Cortex of kidney (tissue), 1 donor: ENCODE results near the gene CMTM4.
"Not testable (repeated sequence)": the region's sequence is repeated elsewhere in the genome, so short reads cannot be mapped to it uniquely, and the experiment has no call there.

Experiments
- DNase-seq: peaks from one replicate; lab custom pipeline; 2025; lab: John Stamatoyannopoulos, UW

Gene CMTM4

GRCh38 chr16:66616169-66616568 lies 80.4 kb downstream of the CMTM4 start:
- no peak for DNase-seq

GRCh38 chr16:66614161-66614802 lies 82.3 kb downstream of the CMTM4 start:
- DNase-seq: no peak

- DNase-seq: no peak
Observed at GRCh38 chr16:66612422-66612821, 84.1 kb downstream of the CMTM4 start.

GRCh38 chr16:66611911-66612310 lies 84.6 kb downstream of the CMTM4 start:
- not testable (repeated sequence) for DNase-seq

- no peak for DNase-seq
Observed at GRCh38 chr16:66610111-66610820, 86.3 kb downstream of the CMTM4 start.

- no peak for DNase-seq
Observed at GRCh38 chr16:66609139-66609510, 87.4 kb downstream of the CMTM4 start.

GRCh38 chr16:66608241-66609138 lies 88.1 kb downstream of the CMTM4 start:
- no peak for DNase-seq

GRCh38 chr16:66605979-66606751 lies 90.4 kb downstream of the CMTM4 start:
- no peak for DNase-seq

- no peak for DNase-seq
Observed at GRCh38 chr16:66605177-66605978, 91.2 kb downstream of the CMTM4 start.

GRCh38 chr16:66604376-66605176 lies 92.0 kb downstream of the CMTM4 start, which contains the start of gene CMTM3:
Gene CMTM3, plus strand, starts transcription at chr16:66604704. Its CDS starts 102 bp downstream, at chr16:66604806.
- no peak for DNase-seq

GRCh38 chr16:66603537-66604375 lies 92.8 kb downstream of the CMTM4 start:
- DNase-seq: no peak

- no peak for DNase-seq
Observed at GRCh38 chr16:66601471-66601870, 95.1 kb downstream of the CMTM4 start.

- no peak for DNase-seq
Observed at GRCh38 chr16:66600477-66600876, 96.1 kb downstream of the CMTM4 start.

GRCh38 chr16:66599726-66600125 lies 96.8 kb downstream of the CMTM4 start:
- DNase-seq: no peak

- no peak for DNase-seq
Observed at GRCh38 chr16:66598111-66598510, 98.4 kb downstream of the CMTM4 start.

- DNase-seq: no peak
Observed at GRCh38 chr16:66596986-66597848, 99.3 kb downstream of the CMTM4 start.

- DNase-seq: not testable (repeated sequence)
Observed at GRCh38 chr16:66596559-66596958, 100.0 kb downstream of the CMTM4 start.

- no peak for DNase-seq
Observed at GRCh38 chr16:66594739-66595138, 101.8 kb downstream of the CMTM4 start.
